ENCODE data around the gene ANKRD60. TPM values are rescaled to one million over a fixed set of nuclear protein-coding genes. Genes with fewer than 3 reads are reported as not detected.

Gene ANKRD60
- total RNA-seq, result not detected in 2 replicates

DNA sequence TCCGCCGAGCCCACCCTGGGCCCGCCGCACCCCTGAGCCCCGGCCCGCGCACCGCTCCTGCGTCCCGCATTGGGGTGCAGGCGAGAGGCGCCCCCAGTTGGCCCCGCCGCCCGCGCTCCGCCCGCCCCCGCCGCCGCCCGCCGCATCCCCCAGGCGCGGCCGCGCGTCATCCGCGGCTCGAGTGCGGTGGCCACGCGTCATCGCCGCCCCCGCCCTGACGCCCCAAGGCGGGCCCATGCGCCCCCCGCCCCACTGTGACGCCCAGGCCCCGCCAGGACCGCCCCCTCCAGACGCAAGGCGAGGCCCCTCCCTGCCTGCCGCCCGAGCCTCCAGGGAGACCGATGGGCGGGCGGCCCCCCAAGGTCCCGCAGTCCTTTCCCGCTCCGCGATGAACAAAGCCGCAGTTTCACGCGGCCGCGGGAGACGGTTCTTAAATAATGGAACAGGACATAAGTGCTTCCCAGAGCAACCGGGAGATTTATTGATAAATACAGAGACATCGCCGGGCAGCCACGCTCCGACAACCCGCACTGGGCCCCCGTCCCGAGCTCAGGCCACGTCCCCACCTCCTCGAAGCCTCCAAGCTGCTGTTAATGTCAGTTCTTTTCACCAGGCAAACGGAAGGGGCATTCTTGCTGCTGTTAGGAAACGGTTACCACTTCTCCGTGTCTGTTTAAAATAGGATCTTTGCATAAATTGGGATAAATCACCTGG is at the start of gene ANKRD60:
Gene ANKRD60, minus strand, starts transcription at position 170 of the 714 bp plus-strand sequence. Its CDS starts 0 bp downstream, at position 170.

Other genes with a start within 250 kb of the ANKRD60 start
- gene RAB22A, start 81.1 kb upstream of the ANKRD60 start, total RNA-seq, result 35.1 and 35.4 TPM in 2 replicates
- gene VAPB, start 160.6 kb upstream of the ANKRD60 start, total RNA-seq, result 15.9 and 17.5 TPM in 2 replicates